OCI-LY1 (cell line): ENCODE results near the gene KCNIP3.
"Not testable (repeated sequence)": the region's sequence is repeated elsewhere in the genome, so short reads cannot be mapped to it uniquely, and the experiment has no call there.

Source experiments
- H2AFZ ChIP-seq: fragments of 200-600 bp; sonication (generic), shearing (Covaris generic); 2 replicates; pipeline ENCODE4 v1.6.0; 2014; ENCODE audit warnings: antibody characterized with exemption, mild to moderate bottlenecking, low read length
- H3F3A ChIP-seq: fragments of 200-600 bp; sonication (generic), shearing (Covaris generic); 2 replicates; pipeline ENCODE4 v1.6.0; 2014; ENCODE audit warnings: mild to moderate bottlenecking, antibody characterized with exemption, low read length, moderate library complexity; ENCODE audit not compliant: insufficient read depth
- H3K27ac ChIP-seq: fragments of 200-600 bp; sonication (generic); 2 replicates; pipeline ENCODE4 v1.5.1; 2014; ENCODE audit warnings: low read length, mixed run types, mild to moderate bottlenecking, low read depth; ENCODE audit not compliant: poor library complexity, severe bottlenecking
- H3K27me3 ChIP-seq: fragments of 200-600 bp; sonication (generic); 2 replicates; pipeline ENCODE4 v1.6.0; 2014; ENCODE audit warnings: antibody characterized with exemption, mild to moderate bottlenecking, low read length, moderate library complexity; ENCODE audit not compliant: insufficient read depth
- H3K36me3 ChIP-seq: fragments of 200-600 bp; sonication (generic); 2 replicates; pipeline ENCODE4 v1.6.1; 2014; ENCODE audit warnings: mild to moderate bottlenecking, antibody characterized with exemption, low read length, moderate library complexity, mixed read lengths; ENCODE audit not compliant: insufficient read depth
- H3K4me1 ChIP-seq: fragments of 200-600 bp; sonication (generic); 2 replicates; pipeline ENCODE4 v1.5.1; 2014; ENCODE audit warnings: mild to moderate bottlenecking, low read length, moderate library complexity; ENCODE audit not compliant: insufficient read depth, severe bottlenecking
- H3K4me2 ChIP-seq: fragments of 200-600 bp; sonication (generic), shearing (Covaris generic); 2 replicates; pipeline ENCODE4 v1.6.1; 2014; ENCODE audit warnings: low read length
- H3K4me3 ChIP-seq: fragments of 200-600 bp; sonication (generic); 2 replicates; pipeline ENCODE4 v1.5.1; 2014; ENCODE audit warnings: low read length, low read depth, mild to moderate bottlenecking, mixed read lengths; ENCODE audit not compliant: poor library complexity, severe bottlenecking
- H3K79me2 ChIP-seq: fragments of 200-600 bp; shearing (Covaris generic); 2 replicates; pipeline ENCODE4 v1.6.1; 2016; ENCODE audit warnings: mixed run types, low read length, mixed read lengths; ENCODE audit not compliant: insufficient read depth
- H3K9ac ChIP-seq: fragments of 200-600 bp; sonication (generic), shearing (Covaris generic); 2 replicates; pipeline ENCODE4 v1.6.1; 2014; ENCODE audit warnings: mild to moderate bottlenecking, low read length, mixed read lengths
- H3K9me2 ChIP-seq: fragments of 200-600 bp; sonication (generic), shearing (Covaris generic); 2 replicates; pipeline ENCODE4 v1.6.1; 2014; ENCODE audit warnings: low read depth, mild to moderate bottlenecking, low read length, mixed read lengths
- H3K9me3 ChIP-seq: fragments of 200-600 bp; shearing (Covaris generic); 2 replicates; pipeline ENCODE4 v1.6.1; 2014; ENCODE audit warnings: low read length, mixed read lengths
- H4K20me1 ChIP-seq: fragments of 200-600 bp; sonication (generic), shearing (Covaris generic); 2 replicates; pipeline ENCODE4 v1.6.0; 2016; ENCODE audit warnings: mild to moderate bottlenecking, low read length; ENCODE audit not compliant: insufficient read depth
- EZH2 ChIP-seq: fragments of 200-600 bp; sonication (generic), shearing (Covaris generic); IDR thresholded peaks from 2 replicates; pipeline ENCODE4 v1.8.0; 2017; ENCODE audit warnings: borderline replicate concordance, mixed run types, mild to moderate bottlenecking, antibody characterized with exemption, low read length, moderate library complexity, mixed read lengths
- TF ChIP-seq, protein P1 (sequence below): fragments of 200-600 bp; sonication (generic), shearing (Covaris generic); IDR thresholded peaks from 2 replicates; pipeline ENCODE4 v1.5.1; 2017; ENCODE audit warnings: mild to moderate bottlenecking, antibody characterized with exemption, low read length, moderate library complexity, mixed read lengths

Gene KCNIP3

DNA sequence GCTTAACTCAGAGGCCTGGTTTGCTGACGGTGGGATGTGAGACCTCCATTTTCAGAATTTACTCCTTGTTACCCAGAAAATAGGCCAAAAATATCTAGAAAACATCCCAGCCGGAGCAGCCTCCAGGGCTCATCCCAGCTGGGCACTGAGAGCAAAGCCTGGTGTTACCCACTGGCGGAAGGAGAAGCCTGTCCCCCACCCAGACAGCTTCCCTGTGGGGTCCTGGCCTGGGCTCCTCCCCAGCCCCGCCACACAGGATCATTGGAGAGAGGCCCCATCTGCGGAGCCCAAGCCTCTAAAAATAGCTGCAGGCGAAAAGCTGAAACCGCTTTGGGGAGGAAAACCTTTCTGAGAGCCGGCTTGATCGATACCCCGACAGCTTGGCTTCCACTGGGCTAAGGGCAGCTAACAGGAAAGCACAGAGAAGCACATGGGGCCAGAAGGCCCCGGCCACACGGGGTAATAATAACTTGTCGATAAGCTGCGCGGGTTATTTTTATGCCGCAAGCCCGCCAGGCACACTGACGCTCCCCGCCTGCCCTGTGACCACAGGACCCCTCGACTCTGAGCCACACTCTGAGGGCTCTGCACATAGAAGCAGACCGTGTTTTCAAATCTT, 78.5 kb downstream of the KCNIP3 start:
- no peak overlapping the region for H2AFZ ChIP-seq
- no peaks in the 10 kb centered on the region for H4K20me1 ChIP-seq
- no peak for TF ChIP-seq EZH2
- TF ChIP-seq, protein P1, sequence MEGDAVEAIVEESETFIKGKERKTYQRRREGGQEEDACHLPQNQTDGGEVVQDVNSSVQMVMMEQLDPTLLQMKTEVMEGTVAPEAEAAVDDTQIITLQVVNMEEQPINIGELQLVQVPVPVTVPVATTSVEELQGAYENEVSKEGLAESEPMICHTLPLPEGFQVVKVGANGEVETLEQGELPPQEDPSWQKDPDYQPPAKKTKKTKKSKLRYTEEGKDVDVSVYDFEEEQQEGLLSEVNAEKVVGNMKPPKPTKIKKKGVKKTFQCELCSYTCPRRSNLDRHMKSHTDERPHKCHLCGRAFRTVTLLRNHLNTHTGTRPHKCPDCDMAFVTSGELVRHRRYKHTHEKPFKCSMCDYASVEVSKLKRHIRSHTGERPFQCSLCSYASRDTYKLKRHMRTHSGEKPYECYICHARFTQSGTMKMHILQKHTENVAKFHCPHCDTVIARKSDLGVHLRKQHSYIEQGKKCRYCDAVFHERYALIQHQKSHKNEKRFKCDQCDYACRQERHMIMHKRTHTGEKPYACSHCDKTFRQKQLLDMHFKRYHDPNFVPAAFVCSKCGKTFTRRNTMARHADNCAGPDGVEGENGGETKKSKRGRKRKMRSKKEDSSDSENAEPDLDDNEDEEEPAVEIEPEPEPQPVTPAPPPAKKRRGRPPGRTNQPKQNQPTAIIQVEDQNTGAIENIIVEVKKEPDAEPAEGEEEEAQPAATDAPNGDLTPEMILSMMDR = no peak
- no peak overlapping the region for H3K9ac ChIP-seq
- H3K27ac ChIP-seq = no peak overlapping the region
- no peaks in the 10 kb centered on the region for H3K9me2 ChIP-seq
- H3K9me3 ChIP-seq = no peaks in the 10 kb centered on the region
- no peaks in the 10 kb centered on the region for H3K27me3 ChIP-seq
- no peaks in the 10 kb centered on the region for H3K4me1 ChIP-seq
- no peaks in the 10 kb centered on the region for H3F3A ChIP-seq
- H3K79me2 ChIP-seq = no peaks in the 10 kb centered on the region
- no peak overlapping the region for H3K4me3 ChIP-seq
- no peak overlapping the region for H3K4me2 ChIP-seq
- H3K36me3 ChIP-seq = no peaks in the 10 kb centered on the region

DNA sequence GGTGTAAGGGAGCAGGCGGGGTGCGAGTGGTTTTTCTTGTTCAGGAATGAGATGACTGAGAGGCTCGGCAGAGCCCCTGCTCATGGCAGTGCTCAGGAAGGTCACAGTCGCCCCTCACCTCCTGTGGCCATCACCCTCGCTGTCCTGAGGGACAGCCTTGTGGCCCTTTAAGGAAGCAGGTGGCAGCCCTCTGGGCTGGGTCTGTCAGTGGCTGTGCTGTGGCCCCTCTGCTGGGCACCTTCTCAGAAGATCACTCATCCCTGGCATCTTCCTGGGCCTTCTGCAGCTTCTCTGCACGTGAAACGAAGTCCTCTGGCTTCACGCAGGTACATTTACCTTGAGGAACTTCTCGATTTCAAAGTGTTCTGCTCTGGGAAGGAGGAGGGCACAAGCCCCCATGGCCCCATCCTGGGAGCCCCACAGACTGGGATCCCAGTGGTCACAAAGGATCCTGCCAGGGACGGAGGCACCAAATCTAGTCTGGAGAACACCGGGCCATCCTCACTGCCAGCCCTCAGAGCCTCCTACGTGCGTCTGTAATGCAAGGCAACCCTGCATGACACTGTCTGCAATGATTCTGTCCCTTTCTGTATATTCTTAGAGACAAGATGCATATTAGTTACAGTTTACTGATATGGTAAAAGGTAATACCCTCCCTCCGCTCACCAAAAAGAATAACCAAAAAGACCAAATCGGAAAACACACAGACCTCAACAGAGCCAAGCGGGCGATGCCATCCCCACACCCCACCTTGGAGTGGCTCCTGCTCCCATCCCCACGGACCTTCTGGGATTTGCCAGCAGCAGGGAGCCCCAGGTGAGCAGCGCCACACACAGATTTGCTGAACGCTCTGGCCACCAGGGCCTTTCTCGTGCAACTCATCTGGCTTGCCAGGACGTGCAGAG, 79.4 kb downstream of the KCNIP3 start:
- no peak overlapping the region for H2AFZ ChIP-seq
- H3F3A ChIP-seq = no peaks in the 10 kb centered on the region
- H3K4me3 ChIP-seq = no peak overlapping the region
- no peaks in the 10 kb centered on the region for H3K36me3 ChIP-seq
- H3K27me3 ChIP-seq = no peaks in the 10 kb centered on the region
- no peaks in the 10 kb centered on the region for H3K79me2 ChIP-seq
- TF ChIP-seq, protein P1 = no peak
- no peak for TF ChIP-seq EZH2
- H3K9me2 ChIP-seq = no peaks in the 10 kb centered on the region
- H3K4me2 ChIP-seq = no peak overlapping the region
- H3K9ac ChIP-seq = no peak overlapping the region
- H3K27ac ChIP-seq = no peak overlapping the region
- no peaks in the 10 kb centered on the region for H3K4me1 ChIP-seq
- H4K20me1 ChIP-seq = no peaks in the 10 kb centered on the region
- H3K9me3 ChIP-seq = no peaks in the 10 kb centered on the region

DNA sequence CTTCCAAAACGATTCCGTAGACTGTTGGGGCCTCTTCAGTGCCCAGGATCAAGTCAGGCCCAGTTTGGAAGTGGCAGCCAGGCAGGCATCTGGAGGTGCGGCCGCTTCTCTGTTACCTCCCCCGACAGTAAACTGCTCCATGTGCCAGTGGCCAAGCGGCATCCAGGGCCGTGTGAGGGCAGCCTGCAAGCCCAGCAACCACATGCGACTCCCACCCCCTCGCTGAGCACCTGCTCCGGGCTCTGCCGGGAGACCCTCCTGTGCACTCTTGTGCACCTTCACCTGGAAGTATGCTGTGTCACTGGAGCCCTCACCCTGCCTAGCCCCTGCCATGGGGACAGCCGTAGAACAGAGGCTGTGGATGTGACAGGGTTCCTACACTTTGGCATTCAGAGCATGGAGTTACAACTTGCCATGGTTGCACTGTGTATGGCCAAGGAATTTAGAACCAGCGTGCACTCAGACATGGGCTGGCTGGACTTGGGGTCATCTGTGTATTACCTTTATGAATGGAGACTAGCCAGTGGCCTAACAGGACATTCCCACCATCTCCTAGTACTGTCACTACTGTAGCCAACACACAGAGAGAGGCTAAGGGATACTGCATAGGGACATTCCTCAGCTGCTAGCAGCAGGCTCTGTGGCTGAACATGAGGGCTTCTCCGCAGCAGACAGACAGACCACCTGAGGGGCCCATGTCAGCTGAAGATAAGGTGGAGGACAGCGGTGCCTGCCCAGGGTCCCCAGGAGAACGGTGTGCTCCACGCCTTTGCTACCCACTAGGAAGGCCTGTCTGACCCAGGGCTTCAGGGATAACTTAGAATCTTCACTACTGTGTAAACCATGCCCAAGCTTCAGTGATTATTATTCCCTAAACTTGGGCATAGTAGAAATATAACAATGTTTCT, 80.3 kb downstream of the KCNIP3 start:
- H3K4me3 ChIP-seq = no peak overlapping the region
- H3K27me3 ChIP-seq = no peaks in the 10 kb centered on the region
- no peak overlapping the region for H3K9ac ChIP-seq
- no peaks in the 10 kb centered on the region for H3K9me3 ChIP-seq
- no peaks in the 10 kb centered on the region for H3F3A ChIP-seq
- TF ChIP-seq, protein P1 = no peak
- no peak for TF ChIP-seq EZH2
- no peak overlapping the region for H3K27ac ChIP-seq
- no peaks in the 10 kb centered on the region for H3K79me2 ChIP-seq
- H3K36me3 ChIP-seq = no peaks in the 10 kb centered on the region
- no peaks in the 10 kb centered on the region for H3K4me1 ChIP-seq
- no peaks in the 10 kb centered on the region for H3K9me2 ChIP-seq
- H4K20me1 ChIP-seq = no peaks in the 10 kb centered on the region
- H3K4me2 ChIP-seq = no peak overlapping the region
- no peak overlapping the region for H2AFZ ChIP-seq

DNA sequence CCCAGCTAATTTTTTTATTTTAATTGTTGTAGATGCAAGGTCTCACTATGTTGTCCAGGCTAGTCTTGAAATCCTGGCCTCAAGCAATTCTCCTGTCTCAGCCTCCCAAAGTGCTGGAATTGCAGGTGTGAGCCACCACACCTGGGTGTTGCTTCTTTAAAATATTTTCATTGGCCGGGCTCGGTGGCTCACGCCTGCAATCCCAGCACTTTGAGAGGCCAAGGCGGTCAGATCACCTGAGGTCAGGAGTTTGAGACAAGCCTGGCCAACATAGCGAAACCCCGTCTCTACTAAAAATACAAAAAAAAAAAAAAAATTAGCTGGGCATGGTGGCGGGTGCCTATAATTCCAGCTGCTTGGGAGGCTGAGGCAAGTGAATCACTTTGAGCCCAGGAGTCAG, 81.1 kb downstream of the KCNIP3 start:
- H3K27ac ChIP-seq, H3K9me2 ChIP-seq, H3K9me3 ChIP-seq, H3K36me3 ChIP-seq, H3K79me2 ChIP-seq, H3K4me1 ChIP-seq, H3K9ac ChIP-seq, H3F3A ChIP-seq, H4K20me1 ChIP-seq, H3K4me2 ChIP-seq, H3K27me3 ChIP-seq, H3K4me3 ChIP-seq, H2AFZ ChIP-seq: not testable (repeated sequence)
